ENCODE data around the gene COLEC11. TPM values are rescaled to one million over a fixed set of nuclear protein-coding genes. Genes with fewer than 3 reads are reported as not detected.
"Not testable (repeated sequence)": the region's sequence is repeated elsewhere in the genome, so short reads cannot be mapped to it uniquely, and the experiment has no call there.

The COLEC11 gene
- total and polyA plus RNA-seq, 2 donors = 5.2 to 9.2 TPM

- no peak for DNase-seq (ENCODE audit: low read depth in 6 of 9, low spot score in 9 of 9)
- 88% methylated on average over 15 of the region's 15 CpGs for WGBS
- Histone ChIP-seq H3K27me3 (ENCODE audit: control insufficient read depth in 2 of 2, insufficient read depth in 1 of 2, low read length in 1 of 2) (no peaks in the 10 kb centered on the region), H3K27ac (ENCODE audit: low read depth in 1 of 2, low read length in 1 of 2) (no peak overlapping the region), H3K36me3 (ENCODE audit: control insufficient read depth in 2 of 2, insufficient read depth in 2 of 2, low read length in 1 of 2) (no peaks in the 10 kb centered on the region), H3K4me1 (ENCODE audit: control insufficient read depth in 2 of 2, insufficient read depth in 2 of 2, low read length in 2 of 2) (peaks cover 0 to 3% of the 10 kb centered on the region in 2 donors), H3K9me3 (ENCODE audit: control insufficient read depth in 2 of 2, insufficient read depth in 1 of 2, low read length in 1 of 2) (no peaks in the 10 kb centered on the region), H3K4me3 (ENCODE audit: low read length in 2 of 2) (no peak overlapping the region)
These were observed 36.4 kb downstream of the COLEC11 start for GRCh38 chr2:3631161-3631850.

- 96% methylated on average over 26 of the region's 26 CpGs for WGBS
- H3K27ac ChIP-seq (ENCODE audit: low read depth in 1 of 2, low read length in 1 of 2) = no peak overlapping the region
These were observed 37.1 kb downstream of the COLEC11 start for GRCh38 chr2:3631851-3632659.

GRCh38 chr2:3633089-3633981 is 38.4 kb downstream of the COLEC11 start:
- WGBS = 92% methylated on average over 33 of the region's 33 CpGs

More at GRCh38 chr2:3631851-3632659, 37.1 kb downstream of the COLEC11 start:
- Histone ChIP-seq H3K27me3 (ENCODE audit: control insufficient read depth in 2 of 2, insufficient read depth in 1 of 2, low read length in 1 of 2) (no peaks in the 10 kb centered on the region), H3K4me3 (ENCODE audit: low read length in 2 of 2) (no peak overlapping the region), H3K9me3 (ENCODE audit: control insufficient read depth in 2 of 2, insufficient read depth in 1 of 2, low read length in 1 of 2) (no peaks in the 10 kb centered on the region), H3K36me3 (ENCODE audit: control insufficient read depth in 2 of 2, insufficient read depth in 2 of 2, low read length in 1 of 2) (no peaks in the 10 kb centered on the region), H3K4me1 (ENCODE audit: control insufficient read depth in 2 of 2, insufficient read depth in 2 of 2, low read length in 2 of 2) (peaks cover 0 to 3% of the 10 kb centered on the region in 2 donors)
- no peak for DNase-seq (ENCODE audit: low read depth in 6 of 9, low spot score in 9 of 9)

GRCh38 chr2:3633982-3634595 is 39.2 kb downstream of the COLEC11 start:
- Histone ChIP-seq H3K9me3 (ENCODE audit: control insufficient read depth in 2 of 2, insufficient read depth in 1 of 2, low read length in 1 of 2) (no peaks in the 10 kb centered on the region), H3K27ac (ENCODE audit: low read depth in 1 of 2, low read length in 1 of 2) (no peak overlapping the region), H3K4me1 (ENCODE audit: control insufficient read depth in 2 of 2, insufficient read depth in 2 of 2, low read length in 2 of 2) (peaks cover 0 to 3% of the 10 kb centered on the region in 2 donors), H3K27me3 (ENCODE audit: control insufficient read depth in 2 of 2, insufficient read depth in 1 of 2, low read length in 1 of 2) (no peaks in the 10 kb centered on the region), H3K36me3 (ENCODE audit: control insufficient read depth in 2 of 2, insufficient read depth in 2 of 2, low read length in 1 of 2) (no peaks in the 10 kb centered on the region), H3K4me3 (ENCODE audit: low read length in 2 of 2) (no peak overlapping the region)
- no peak for DNase-seq (ENCODE audit: low read depth in 6 of 9, low spot score in 9 of 9)
- 90% methylated on average over 11 of the region's 11 CpGs for WGBS

More at GRCh38 chr2:3633089-3633981, 38.4 kb downstream of the COLEC11 start:
- no peak overlapping the region for H3K4me3 ChIP-seq (ENCODE audit: low read length in 2 of 2)
- H3K27ac ChIP-seq (ENCODE audit: low read depth in 1 of 2, low read length in 1 of 2) = no peak overlapping the region
- no peaks in the 10 kb centered on the region for H3K36me3 ChIP-seq (ENCODE audit: control insufficient read depth in 2 of 2, insufficient read depth in 2 of 2, low read length in 1 of 2)
- no peaks in the 10 kb centered on the region for H3K9me3 ChIP-seq (ENCODE audit: control insufficient read depth in 2 of 2, insufficient read depth in 1 of 2, low read length in 1 of 2)
- DNase-seq (ENCODE audit: low read depth in 6 of 9, low spot score in 9 of 9) = peak in 1 of 9 donors; percentile 27
- H3K4me1 ChIP-seq (ENCODE audit: control insufficient read depth in 2 of 2, insufficient read depth in 2 of 2, low read length in 2 of 2) = peaks cover 0 to 3% of the 10 kb centered on the region in 2 donors
- no peaks in the 10 kb centered on the region for H3K27me3 ChIP-seq (ENCODE audit: control insufficient read depth in 2 of 2, insufficient read depth in 1 of 2, low read length in 1 of 2)

- no peak for DNase-seq (ENCODE audit: low read depth in 6 of 9, low spot score in 9 of 9)
- no peaks in the 10 kb centered on the region for H3K36me3 ChIP-seq (ENCODE audit: control insufficient read depth in 2 of 2, insufficient read depth in 2 of 2, low read length in 1 of 2)
- H3K4me3 ChIP-seq (ENCODE audit: low read length in 2 of 2) = no peak overlapping the region
- H3K27me3 ChIP-seq (ENCODE audit: control insufficient read depth in 2 of 2, insufficient read depth in 1 of 2, low read length in 1 of 2) = no peaks in the 10 kb centered on the region
- 93% methylated on average over 12 of the region's 12 CpGs for WGBS
- H3K4me1 ChIP-seq (ENCODE audit: control insufficient read depth in 2 of 2, insufficient read depth in 2 of 2, low read length in 2 of 2) = peaks cover 0 to 3% of the 10 kb centered on the region in 2 donors
- H3K9me3 ChIP-seq (ENCODE audit: control insufficient read depth in 2 of 2, insufficient read depth in 1 of 2, low read length in 1 of 2) = no peaks in the 10 kb centered on the region
- no peak overlapping the region for H3K27ac ChIP-seq (ENCODE audit: low read depth in 1 of 2, low read length in 1 of 2)
These were observed 39.7 kb downstream of the COLEC11 start for GRCh38 chr2:3634596-3635121.

- Histone ChIP-seq H3K4me1 (ENCODE audit: control insufficient read depth in 2 of 2, insufficient read depth in 2 of 2, low read length in 2 of 2) (peaks cover 0 to 3% of the 10 kb centered on the region in 2 donors), H3K27ac (ENCODE audit: low read depth in 1 of 2, low read length in 1 of 2) (no peak overlapping the region), H3K9me3 (ENCODE audit: control insufficient read depth in 2 of 2, insufficient read depth in 1 of 2, low read length in 1 of 2) (no peaks in the 10 kb centered on the region), H3K27me3 (ENCODE audit: control insufficient read depth in 2 of 2, insufficient read depth in 1 of 2, low read length in 1 of 2) (no peaks in the 10 kb centered on the region), H3K4me3 (ENCODE audit: low read length in 2 of 2) (no peak overlapping the region), H3K36me3 (ENCODE audit: control insufficient read depth in 2 of 2, insufficient read depth in 2 of 2, low read length in 1 of 2) (no peaks in the 10 kb centered on the region)
- 86% methylated on average over 29 of the region's 29 CpGs for WGBS
- no peak for DNase-seq (ENCODE audit: low read depth in 6 of 9, low spot score in 9 of 9)
These were observed 40.5 kb downstream of the COLEC11 start for GRCh38 chr2:3635171-3635974.

- not testable (repeated sequence) for H3K4me3 ChIP-seq (ENCODE audit: low read length in 2 of 2); H3K4me1 ChIP-seq (ENCODE audit: control insufficient read depth in 2 of 2, insufficient read depth in 2 of 2, low read length in 2 of 2); H3K27me3 ChIP-seq (ENCODE audit: control insufficient read depth in 2 of 2, insufficient read depth in 1 of 2, low read length in 1 of 2); H3K36me3 ChIP-seq (ENCODE audit: control insufficient read depth in 2 of 2, insufficient read depth in 2 of 2, low read length in 1 of 2); H3K27ac ChIP-seq (ENCODE audit: low read depth in 1 of 2, low read length in 1 of 2); DNase-seq (ENCODE audit: low read depth in 6 of 9, low spot score in 9 of 9); H3K9me3 ChIP-seq (ENCODE audit: control insufficient read depth in 2 of 2, insufficient read depth in 1 of 2, low read length in 1 of 2)
- WGBS = 96% methylated on average over 16 of the region's 16 CpGs
These were observed 41.0 kb downstream of the COLEC11 start for GRCh38 chr2:3635975-3636327.

Data from thymus (tissue), 11 donors.